CD4-positive, alpha-beta memory T cell (primary cell): Measurements from ENCODE around the gene PLLP. TPM values are rescaled to one million over a fixed set of nuclear protein-coding genes. Genes with fewer than 3 reads are reported as not detected.
"Not testable (repeated sequence)": the region's sequence is repeated elsewhere in the genome, so short reads cannot be mapped to it uniquely, and the experiment has no call there.

Source experiments
- CTCF ChIA-PET: fragments of 350-600 bp; sonication (Branson Sonifier 250); formaldehyde crosslinking; loops from one replicate; lab custom pipeline; 2021; ENCODE audit warnings: inconsistent platforms; ENCODE audit not compliant: partially characterized antibody; lab: Charles Lee
- POLR2A ChIA-PET: fragments of 350-600 bp; sonication (Branson Sonifier 250); formaldehyde crosslinking; loops from one replicate; lab custom pipeline; 2021; ENCODE audit not compliant: partially characterized antibody; lab: Charles Lee
- DNase-seq, 5 donors: peaks; one replicate each; pipeline versions ENCODE4 v3.0.0 to v3.0.0-alpha.2; 2020 to 2022; ENCODE audit warnings: mixed read lengths in 1 of 5
- H3K27ac ChIP-seq: one replicate; pipeline ENCODE4 v1.7.0; 2013; ENCODE audit warnings: low read depth, low read length
- H3K27me3 ChIP-seq: 2 replicates; pipeline ENCODE4 v1.7.0; 2013; ENCODE audit warnings: mild to moderate bottlenecking, low read length, moderate library complexity; ENCODE audit not compliant: insufficient read depth
- H3K36me3 ChIP-seq: 2 replicates; pipeline ENCODE4 v1.7.0; 2013; ENCODE audit warnings: mild to moderate bottlenecking, low read length, moderate library complexity; ENCODE audit not compliant: insufficient read depth
- H3K4me1 ChIP-seq: 2 replicates; pipeline ENCODE4 v1.7.0; 2013; ENCODE audit warnings: mild to moderate bottlenecking, low read length, moderate library complexity; ENCODE audit not compliant: insufficient read depth
- H3K4me3 ChIP-seq, 2 donors: one replicate each; pipeline ENCODE4 v1.7.0; 2013; ENCODE audit warnings: low read length in 2 of 2, mild to moderate bottlenecking in 1 of 2
- H3K9me3 ChIP-seq, 2 donors: one replicate each; pipeline ENCODE4 v1.7.0; 2013; ENCODE audit warnings: low read length in 2 of 2, control low read depth in 1 of 2; ENCODE audit not compliant: control insufficient read depth in 1 of 2
- H3K27ac Mint-ChIP-seq, 7 donors: one replicate each; pipeline ENCODE4 v1.8.0; 2020 to 2021; ENCODE audit warnings: mixed read lengths in 7 of 7, mild to moderate bottlenecking in 6 of 7, inconsistent platforms in 3 of 7, moderate library complexity in 3 of 7
- H3K27me3 Mint-ChIP-seq, 2 donors: one replicate each; pipeline ENCODE4 v1.8.0; 2020 to 2021; ENCODE audit warnings: mixed read lengths in 2 of 2
- H3K36me3 Mint-ChIP-seq, 2 donors: one replicate each; pipeline ENCODE4 v1.8.0; 2020 to 2021; ENCODE audit warnings: mixed read lengths in 2 of 2, inconsistent platforms in 1 of 2, mild to moderate bottlenecking in 1 of 2
- H3K4me1 Mint-ChIP-seq, 4 donors: one replicate each; pipeline ENCODE4 v1.8.0; 2020 to 2021; ENCODE audit warnings: mixed read lengths in 4 of 4, mild to moderate bottlenecking in 1 of 4
- H3K4me3 Mint-ChIP-seq, 8 donors: one replicate each; pipeline ENCODE4 v1.8.0; 2020 to 2021; ENCODE audit warnings: mixed read lengths in 8 of 8, mild to moderate bottlenecking in 7 of 8, moderate library complexity in 6 of 8, inconsistent platforms in 3 of 8
- H3K9me3 Mint-ChIP-seq, 8 donors: one replicate each; pipeline ENCODE4 v1.8.0; 2020 to 2021; ENCODE audit warnings: mixed read lengths in 8 of 8, mild to moderate bottlenecking in 5 of 8, inconsistent platforms in 3 of 8, moderate library complexity in 1 of 8
- intact Hi-C: fragments of 100-400 bp; cut with micrococcal nuclease; formaldehyde crosslinking; loops from one replicate; pipeline ENCODE4 v1.15.1; 2023
- polyA plus RNA-seq, 2 donors: library from polyadenylated mRNA; unstranded; fragments of 300-500 nt; fragmentation: Illumina TruSeq; gene quantifications; one replicate each; pipeline ENCODE4 v1.2.3, GENCODE V29; 2021
- total RNA-seq, 2 experiments: library from RNA; stranded (reverse); gene quantifications; one replicate each; pipeline ENCODE4 v1.2.3, GENCODE V29; 2021

PLLP gene
- total and polyA plus RNA-seq, 4 experiments from 2014 or later, result 1.6 to 2.4 (median 1.9) TPM

DNA sequence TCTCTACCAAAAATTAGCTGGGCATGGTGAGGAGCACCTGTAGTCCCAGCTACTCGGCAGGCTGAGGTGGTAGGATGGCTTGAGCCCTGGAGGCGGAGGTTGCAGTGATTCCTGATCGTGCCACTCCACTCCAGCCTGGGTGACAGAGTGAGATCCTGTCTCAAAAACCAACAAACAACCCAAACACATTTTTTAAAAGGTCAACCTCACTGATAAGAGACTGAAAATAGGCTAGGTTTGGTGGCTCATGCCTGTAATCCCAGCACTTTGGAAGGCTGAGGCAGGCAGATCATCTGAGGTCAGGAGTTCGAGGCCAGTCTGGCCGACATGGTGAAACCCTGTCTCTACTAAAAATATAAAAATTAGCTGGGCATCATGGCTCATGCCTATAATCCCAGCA, 8.5 kb downstream of the PLLP start:
- H3K27ac Mint-ChIP-seq, intact Hi-C loops, H3K27ac ChIP-seq, H3K4me3 ChIP-seq, DNase-seq, H3K27me3 ChIP-seq, H3K27me3 Mint-ChIP-seq, H3K4me3 Mint-ChIP-seq, CTCF ChIA-PET, H3K9me3 Mint-ChIP-seq, H3K36me3 ChIP-seq, H3K36me3 Mint-ChIP-seq, H3K9me3 ChIP-seq: not testable (repeated sequence)
- POLR2A ChIA-PET, result interaction anchor here (1.0 kb wide), 1 partner anchor 9 kb away, joined by 4 read pairs; no protein-coding TSS in a partner anchor
- peaks cover 24 to 39% (median 33%) of the 10 kb centered on the region in 4 donors for H3K4me1 Mint-ChIP-seq
- H3K4me1 ChIP-seq, result peaks cover 42% of the 10 kb centered on the region

DNA sequence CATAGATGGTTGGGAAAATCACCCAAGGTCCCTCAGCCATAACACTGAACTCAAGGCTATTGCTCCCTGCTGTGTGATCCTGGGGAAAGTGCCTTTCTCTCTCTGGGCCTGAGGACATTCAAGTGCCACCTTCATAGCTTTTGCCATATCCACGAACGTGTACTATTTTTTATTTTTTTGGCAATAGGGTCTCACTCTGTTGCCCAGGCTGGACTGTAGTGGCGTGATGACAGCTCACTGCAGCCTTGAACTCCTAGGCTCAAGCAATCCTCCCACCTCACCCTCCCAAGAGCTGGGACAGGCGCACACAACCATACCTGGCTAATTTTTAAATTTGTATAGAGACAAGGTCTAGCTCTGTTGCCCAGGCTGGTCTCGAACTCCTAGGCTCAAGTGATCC, 10.6 kb downstream of the PLLP start:
- Histone ChIP-seq H3K4me1 (peaks cover 29% of the 10 kb centered on the region), H3K36me3 (no peaks in the 10 kb centered on the region), H3K4me3 (no peak overlapping the region), H3K27me3 (no peaks in the 10 kb centered on the region), H3K9me3 (no peaks in the 10 kb centered on the region), H3K27ac (no peak overlapping the region)
- ChIA-PET CTCF (interaction anchor here (1.1 kb wide), 1 partner anchor 146 kb away, joined by 4 read pairs; no protein-coding TSS in a partner anchor), POLR2A (no interaction called here)
- intact Hi-C loops, result no loop called here
- Mint-ChIP-seq H3K9me3 (no peaks in the 10 kb centered on the region), H3K4me3 (no peak overlapping the region), H3K4me1 (peaks cover 15 to 28% (median 23%) of the 10 kb centered on the region in 4 donors), H3K27me3 (no peaks in the 10 kb centered on the region), H3K27ac (no peak overlapping the region), H3K36me3 (no peaks in the 10 kb centered on the region)
- no peak for DNase-seq

DNA sequence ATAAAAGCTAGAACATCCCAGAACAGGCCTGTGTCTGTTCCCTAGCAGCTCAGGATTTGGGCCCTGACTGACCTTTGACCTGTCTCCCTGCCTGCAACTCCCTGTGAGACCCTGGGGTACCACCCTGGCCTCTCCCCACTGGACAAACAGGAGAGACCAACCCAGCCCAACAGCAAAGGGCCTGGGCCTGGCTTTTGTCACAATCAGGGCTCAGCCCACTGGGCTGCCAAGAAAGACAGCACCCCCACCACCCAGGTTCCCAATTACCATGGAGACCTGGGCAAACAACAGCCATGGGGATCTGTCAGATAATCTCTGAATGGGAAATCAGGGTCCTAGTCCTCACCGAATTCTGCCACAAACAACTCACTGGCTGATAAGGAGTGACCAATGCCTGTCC, 11.1 kb downstream of the PLLP start:
- Mint-ChIP-seq H3K4me1 (peaks cover 15 to 28% (median 20%) of the 10 kb centered on the region in 4 donors), H3K27me3 (no peaks in the 10 kb centered on the region), H3K27ac (no peak overlapping the region), H3K9me3 (no peaks in the 10 kb centered on the region), H3K4me3 (no peak overlapping the region), H3K36me3 (no peaks in the 10 kb centered on the region)
- H3K36me3 ChIP-seq, result no peaks in the 10 kb centered on the region
- CTCF ChIA-PET, result interaction anchor here (1.1 kb wide), 1 partner anchor 147 kb away, joined by 4 read pairs; no protein-coding TSS in a partner anchor
- no peaks in the 10 kb centered on the region for H3K9me3 ChIP-seq
- H3K27me3 ChIP-seq, result no peaks in the 10 kb centered on the region
- DNase-seq, result no peak
- POLR2A ChIA-PET, result no interaction called here
- peaks cover 29% of the 10 kb centered on the region for H3K4me1 ChIP-seq
- H3K27ac ChIP-seq, result no peak overlapping the region
- intact Hi-C loops, result no loop called here
- no peak overlapping the region for H3K4me3 ChIP-seq

DNA sequence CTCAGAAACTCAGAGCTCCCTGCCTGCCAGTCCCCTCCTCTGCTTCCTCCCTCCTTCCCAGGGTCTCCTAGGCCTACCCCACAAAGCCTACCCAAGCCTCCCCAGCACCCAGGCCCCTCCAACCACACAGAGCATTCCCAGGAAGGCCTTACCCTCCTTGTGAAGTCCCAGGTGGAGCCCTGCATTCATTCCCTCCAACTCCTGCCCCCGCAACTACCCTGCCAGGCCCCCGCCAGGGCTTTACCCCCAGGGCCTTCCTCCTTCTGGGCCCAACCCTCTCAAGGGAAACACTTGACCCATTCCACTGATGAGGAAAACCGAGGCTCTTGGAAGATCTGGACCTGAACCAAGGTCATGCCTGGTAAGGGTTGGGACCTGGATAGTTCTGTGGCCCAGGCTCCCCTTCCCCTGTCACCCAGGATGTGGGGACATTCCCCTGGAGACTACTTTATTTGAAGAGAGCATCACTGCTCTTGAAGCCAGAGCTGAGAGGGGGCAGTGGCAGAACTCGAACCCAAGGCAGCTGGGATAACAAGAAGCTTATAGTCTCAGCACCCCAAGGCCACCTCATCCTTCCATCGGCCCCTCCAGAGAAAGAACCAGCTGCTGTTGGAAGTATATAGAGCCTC, 12.5 kb downstream of the PLLP start:
- intact Hi-C loops, result no loop called here
- H3K27ac Mint-ChIP-seq, result peak overlapping the region in 1 of 7 donors; percentile 30
- no peak for DNase-seq
- H3K4me1 Mint-ChIP-seq, result peaks cover 15 to 28% (median 17%) of the 10 kb centered on the region in 4 donors
- Histone ChIP-seq H3K4me3 (no peak overlapping the region), H3K9me3 (no peaks in the 10 kb centered on the region), H3K27me3 (no peaks in the 10 kb centered on the region), H3K36me3 (no peaks in the 10 kb centered on the region), H3K4me1 (peaks cover 28% of the 10 kb centered on the region), H3K27ac (no peak overlapping the region)
- CTCF ChIA-PET, result no interaction called here
- no peaks in the 10 kb centered on the region for H3K27me3 Mint-ChIP-seq
- POLR2A ChIA-PET, result no interaction called here
- no peaks in the 10 kb centered on the region for H3K36me3 Mint-ChIP-seq
- H3K9me3 Mint-ChIP-seq, result no peaks in the 10 kb centered on the region
- H3K4me3 Mint-ChIP-seq, result no peak overlapping the region

DNA sequence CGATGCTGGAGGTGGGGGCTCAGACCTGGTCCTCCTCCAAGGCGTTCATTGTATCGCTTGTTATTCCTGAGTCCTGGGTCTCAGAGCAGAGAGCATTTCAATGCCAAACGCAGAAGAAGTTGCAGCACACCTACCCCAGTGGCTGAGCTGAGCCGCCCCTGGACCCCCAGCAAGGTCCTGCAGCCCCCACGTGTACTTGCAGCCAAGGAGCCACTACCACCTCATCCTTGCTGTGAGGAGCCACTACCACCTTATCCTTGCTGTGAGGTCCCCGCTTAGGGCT, 13.5 kb downstream of the PLLP start:
- CTCF ChIA-PET, result no interaction called here
- no peaks in the 10 kb centered on the region for H3K9me3 ChIP-seq

DNA sequence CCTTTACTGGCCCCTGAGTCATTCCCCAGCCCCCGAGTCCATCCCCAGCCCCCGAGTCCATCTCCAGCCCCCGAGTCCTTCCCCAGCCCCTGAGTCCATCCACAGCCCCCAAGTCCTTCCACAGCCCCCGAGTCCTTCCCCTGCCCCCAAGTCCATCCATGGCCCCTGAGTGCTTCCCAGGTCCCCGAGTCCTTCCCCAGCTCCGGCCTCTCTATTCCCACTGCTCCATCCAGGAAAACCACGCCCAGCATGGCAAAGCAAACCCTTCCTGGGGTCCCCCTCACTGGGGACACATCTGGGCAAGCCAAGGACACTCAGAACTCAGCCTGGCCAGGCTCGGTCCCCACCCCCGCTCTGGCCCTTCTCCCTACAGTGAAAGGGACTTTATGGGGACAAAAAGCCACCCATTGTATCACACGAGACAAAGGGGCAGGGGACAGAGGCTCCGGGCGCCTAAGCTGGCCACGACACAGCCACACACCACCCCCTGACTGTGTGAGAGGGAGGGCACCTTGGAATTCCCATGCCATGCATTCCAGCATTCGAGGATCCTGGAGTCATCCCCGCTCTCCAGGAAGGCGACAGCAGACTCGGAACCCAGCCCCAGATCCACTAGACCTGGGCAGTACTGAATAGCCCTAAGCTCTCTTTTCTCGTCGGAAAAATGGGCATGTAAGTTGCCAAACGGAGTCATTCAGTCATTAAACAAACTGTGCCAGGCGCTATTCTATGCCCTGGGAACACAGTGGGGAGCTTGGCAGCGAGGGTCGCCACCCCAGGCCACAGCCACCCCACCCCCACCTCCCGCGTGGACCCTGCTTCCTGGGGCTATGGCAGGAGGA, 14.0 kb downstream of the PLLP start:
- Histone ChIP-seq H3K9me3 (no peaks in the 10 kb centered on the region), H3K36me3 (no peaks in the 10 kb centered on the region), H3K27ac (no peak overlapping the region), H3K27me3 (no peaks in the 10 kb centered on the region), H3K4me1 (peaks cover 39% of the 10 kb centered on the region), H3K4me3 (no peak overlapping the region)
- Mint-ChIP-seq H3K4me1 (peaks cover 18 to 38% (median 22%) of the 10 kb centered on the region in 4 donors), H3K9me3 (no peaks in the 10 kb centered on the region), H3K4me3 (no peak overlapping the region), H3K36me3 (no peaks in the 10 kb centered on the region), H3K27me3 (no peaks in the 10 kb centered on the region), H3K27ac (peak overlapping the region in 1 of 7 donors; percentile 52)
- no peak for DNase-seq
- intact Hi-C loops, result no loop called here
- ChIA-PET POLR2A (interaction anchor here (1.4 kb wide), 1 partner anchor 8 kb away, joined by 3 read pairs; no protein-coding TSS in a partner anchor), CTCF (no interaction called here)

More for the DNA sequence above, 13.5 kb downstream of the PLLP start:
- H3K36me3 ChIP-seq, result no peaks in the 10 kb centered on the region
- no peak overlapping the region for H3K4me3 Mint-ChIP-seq
- H3K27me3 ChIP-seq, result no peaks in the 10 kb centered on the region
- no peak for DNase-seq
- H3K4me3 ChIP-seq, result no peak overlapping the region
- no peaks in the 10 kb centered on the region for H3K36me3 Mint-ChIP-seq
- no peak overlapping the region for H3K27ac ChIP-seq
- H3K4me1 ChIP-seq, result peaks cover 34% of the 10 kb centered on the region
- no peaks in the 10 kb centered on the region for H3K9me3 Mint-ChIP-seq
- peaks cover 17 to 32% (median 20%) of the 10 kb centered on the region in 4 donors for H3K4me1 Mint-ChIP-seq
- intact Hi-C loops, result no loop called here
- H3K27ac Mint-ChIP-seq, result no peak overlapping the region
- no peaks in the 10 kb centered on the region for H3K27me3 Mint-ChIP-seq
- POLR2A ChIA-PET, result no interaction called here
